Breast epithelium (tissue), 4 donors: ENCODE data around the gene LRRC15. TPM values are rescaled to one million over a fixed set of nuclear protein-coding genes. Genes with fewer than 3 reads are reported as not detected.

Source experiments
- DNase-seq, 2 donors: peaks; one replicate each; pipeline ENCODE4 v3.0.0-alpha.2; 2019; ENCODE audit warnings: low spot score in 2 of 2
- H3K27ac ChIP-seq, 2 donors: fragments of 200-600 bp; sonication (generic) in 1 of 2; one replicate each; pipeline ENCODE4 v1.5.1; 2016 to 2019; ENCODE audit warnings: mild to moderate bottlenecking in 1 of 2
- H3K27me3 ChIP-seq, 2 donors: fragments of 200-600 bp; sonication (generic) in 1 of 2; one replicate each; pipeline versions ENCODE4 v1.5.1 to v1.6.0; 2017 to 2019; ENCODE audit warnings: control low read depth in 1 of 2, mild to moderate bottlenecking in 1 of 2
- H3K36me3 ChIP-seq: fragments of 200-600 bp; one replicate; pipeline ENCODE4 v1.5.1; 2019
- H3K4me1 ChIP-seq, 2 donors: fragments of 200-600 bp; sonication (generic); one replicate each; pipeline ENCODE4 v1.5.1; 2016 to 2019; ENCODE audit warnings: control low read depth in 1 of 2
- H3K4me3 ChIP-seq, 3 donors: fragments of 200-600 bp; sonication (generic); 1 replicate in 2 of 3; 2 replicates in 1 of 3; pipeline ENCODE4 v1.5.1; 2016 to 2019; ENCODE audit warnings: mild to moderate bottlenecking in 3 of 3, moderate library complexity in 2 of 3
- H3K9me3 ChIP-seq, 2 donors: fragments of 200-600 bp; sonication (generic) in 1 of 2; one replicate each; pipeline ENCODE4 v1.5.1; 2016 to 2019; ENCODE audit warnings: control low read depth in 1 of 2
- CTCF ChIP-seq, 3 donors: fragments of 450-650 bp; IDR thresholded peaks; one replicate each; pipeline ENCODE4 v1.5.1; 2016 to 2017; ENCODE audit warnings: antibody characterized with exemption in 3 of 3, mild to moderate bottlenecking in 3 of 3, moderate library complexity in 3 of 3
- POLR2A ChIP-seq: fragments of 450-650 bp; IDR thresholded peaks from one replicate; pipeline ENCODE4 v1.6.1; 2016; ENCODE audit warnings: antibody characterized with exemption, mild to moderate bottlenecking, moderate library complexity
- POLR2AphosphoS5 ChIP-seq, 3 donors: sonication (generic); formaldehyde crosslinking; IDR thresholded peaks; one replicate each; pipeline ENCODE4 v1.6.1; 2017; ENCODE audit warnings: antibody characterized with exemption in 3 of 3
- intact Hi-C: fragments of 100-400 bp; cut with DNase I; formaldehyde crosslinking; loops from one replicate; pipeline ENCODE4 v1.15.1; 2023; ENCODE audit warnings: low total_unique reads
- total RNA-seq, 3 donors: library from RNA; depleted of rRNA; stranded (reverse); fragments of >200 nt; gene quantifications; one replicate each; pipeline ENCODE4 v1.1.0, GENCODE V29; 2016

LRRC15 gene
- total RNA-seq, 3 donors from 2014 or later = 0.15 to 0.48 (median 0.33) TPM

GRCh38 chr3:194370753-194371152 lies 1.2 kb upstream of the LRRC15 start:
- TF ChIP-seq CTCF (IDR thresholded peaks at IDR 0.05) (no peak), POLR2AphosphoS5 (IDR thresholded peaks at IDR 0.05) (no peak), POLR2A (no peak)
- H3K9me3 ChIP-seq = no peaks in the 10 kb centered on the region
- H3K36me3 ChIP-seq = no peaks in the 10 kb centered on the region
- H3K27me3 ChIP-seq = peaks cover 0 to 11% of the 10 kb centered on the region in 2 donors
- intact Hi-C loops = no loop called here
- H3K27ac ChIP-seq = no peak overlapping the region
- DNase-seq = no peak
- no peak overlapping the region for H3K4me3 ChIP-seq
- no peaks in the 10 kb centered on the region for H3K4me1 ChIP-seq

- no peak for TF ChIP-seq POLR2AphosphoS5 (IDR thresholded peaks at IDR 0.05)
- no peak for TF ChIP-seq POLR2A
- TF ChIP-seq CTCF (IDR thresholded peaks at IDR 0.05) = no peak
- Histone ChIP-seq H3K36me3 (no peaks in the 10 kb centered on the region), H3K27ac (no peak overlapping the region), H3K4me1 (no peaks in the 10 kb centered on the region), H3K27me3 (peaks cover 0 to 11% of the 10 kb centered on the region in 2 donors), H3K4me3 (no peak overlapping the region), H3K9me3 (no peaks in the 10 kb centered on the region)
- intact Hi-C loops = no loop called here
- no peak for DNase-seq
These were observed 625 bp downstream of the LRRC15 start for GRCh38 chr3:194368918-194369317.

- H3K27me3 ChIP-seq = peaks cover 0 to 11% of the 10 kb centered on the region in 2 donors
- no peak overlapping the region for H3K27ac ChIP-seq
- intact Hi-C loops = no loop called here
- no peaks in the 10 kb centered on the region for H3K9me3 ChIP-seq
- DNase-seq = no peak
- TF ChIP-seq CTCF (IDR thresholded peaks at IDR 0.05) (no peak), POLR2A (no peak), POLR2AphosphoS5 (IDR thresholded peaks at IDR 0.05) (no peak)
- H3K36me3 ChIP-seq = no peaks in the 10 kb centered on the region
- no peaks in the 10 kb centered on the region for H3K4me1 ChIP-seq
- no peak overlapping the region for H3K4me3 ChIP-seq
These were observed 1.3 kb downstream of the LRRC15 start for GRCh38 chr3:194367992-194368841.

GRCh38 chr3:194365978-194366490 lies 3.5 kb downstream of the LRRC15 start:
- intact Hi-C loops = no loop called here
- no peak for TF ChIP-seq CTCF (IDR thresholded peaks at IDR 0.05)
- no peak for TF ChIP-seq POLR2AphosphoS5 (IDR thresholded peaks at IDR 0.05)
- no peak for TF ChIP-seq POLR2A
- no peak for DNase-seq
- no peak overlapping the region for H3K27ac ChIP-seq
- no peaks in the 10 kb centered on the region for H3K9me3 ChIP-seq
- H3K36me3 ChIP-seq = no peaks in the 10 kb centered on the region
- peaks cover 0 to 11% of the 10 kb centered on the region in 2 donors for H3K27me3 ChIP-seq
- H3K4me1 ChIP-seq = no peaks in the 10 kb centered on the region
- no peak overlapping the region for H3K4me3 ChIP-seq

GRCh38 chr3:194365526-194365925 lies 4.0 kb downstream of the LRRC15 start:
- Histone ChIP-seq H3K36me3 (no peaks in the 10 kb centered on the region), H3K4me3 (no peak overlapping the region), H3K9me3 (no peaks in the 10 kb centered on the region), H3K4me1 (no peaks in the 10 kb centered on the region), H3K27ac (no peak overlapping the region), H3K27me3 (peaks cover 0 to 11% of the 10 kb centered on the region in 2 donors)
- DNase-seq = no peak
- intact Hi-C loops = no loop called here
- TF ChIP-seq POLR2A = no peak
- no peak for TF ChIP-seq POLR2AphosphoS5 (IDR thresholded peaks at IDR 0.05)
- TF ChIP-seq CTCF (IDR thresholded peaks at IDR 0.05) = no peak
